ENCODE data around the gene OR52D1. TPM values are rescaled to one million over a fixed set of nuclear protein-coding genes. Genes with fewer than 3 reads are reported as not detected.

The OR52D1 gene
- total RNA-seq, 1 experiment from 2014 or later, result not detected

GRCh38 chr11:5460983-5461621 is 27.4 kb upstream of the OR52D1 start:
- Histone ChIP-seq H3K4me1 (ENCODE audit: control insufficient read depth in 1 of 2, insufficient read depth in 2 of 2, low read length in 2 of 2) (peaks cover 0 to 64% of the 10 kb centered on the region in 2 experiments; a peak in 2 of 4 replicates), H3K27me3 (ENCODE audit: insufficient read depth, low read length) (no peaks in the 10 kb centered on the region), H3K79me2 (ENCODE audit: insufficient read depth, low read length) (peaks cover 85% of the 10 kb centered on the region), H3K4me2 (ENCODE audit: low read length) (no peak overlapping the region), H3K36me3 (ENCODE audit: control insufficient read depth in 1 of 2, insufficient read depth in 2 of 2, low read length in 2 of 2) (peaks cover 2 to 71% of the 10 kb centered on the region in 2 experiments; a peak in 3 of 4 replicates), H4K20me1 (ENCODE audit: insufficient read depth) (peaks cover 49% of the 10 kb centered on the region; the same call in 1 of the 2 replicates), H2AFZ (ENCODE audit: low read depth, low read length, poor library complexity, severe bottlenecking) (no peak overlapping the region), H3K9me2 (ENCODE audit: insufficient read depth) (no peaks in the 10 kb centered on the region), H3K9ac (ENCODE audit: low read length) (no peak overlapping the region), H3K27ac (ENCODE audit: low read depth, low read length) (peak overlapping the region; percentile 21), H3K9me3 (ENCODE audit: control insufficient read depth in 1 of 2, insufficient read depth in 1 of 2, low read depth in 1 of 2, low read length in 2 of 2) (no peaks in the 10 kb centered on the region), H3K4me3 (replicated peaks in 1 of 2; ENCODE audit: low read depth in 1 of 2, low read length in 2 of 2) (no peak overlapping the region)
- intact Hi-C loops (cut with micrococcal nuclease), result no loop called here
- peak; percentile 30 for ATAC-seq
- ChIA-PET POLR2A (no interaction called here), RAD21 (ENCODE audit: low non-redundant PET in 1 of 2, low total read pairs in 2 of 2, uncharacterized antibody in 2 of 2, unreplicated experiment in 2 of 2) (no interaction called here), CTCF (no interaction called here)
- no peak for DNase-seq (ENCODE audit: low read depth, low spot score)
- TF ChIP-seq ZNF274 (IDR thresholded peaks at IDR 0.05; ENCODE audit: low read depth, low read length) (no peak), ZFX (IDR thresholded peaks at IDR 0.05) (no peak), REST (IDR thresholded peaks at IDR 0.05; ENCODE audit: low read depth) (no peak), ZBTB33 (IDR thresholded peaks at IDR 0.05; ENCODE audit: extremely low read depth, insufficient replicate concordance, low read length) (no peak), SIN3A (IDR thresholded peaks at IDR 0.05; ENCODE audit: low read depth) (no peak), ELF1 (IDR thresholded peaks at IDR 0.05; ENCODE audit: borderline replicate concordance, low read depth) (no peak), JUND (IDR thresholded peaks at IDR 0.05) (no peak), TCF7L2 (IDR thresholded peaks at IDR 0.05; ENCODE audit: borderline replicate concordance, extremely low read depth, insufficient read depth, insufficient read length) (no peak), CBX3 (IDR thresholded peaks at IDR 0.05; ENCODE audit: low read depth) (no peak), SRF (IDR thresholded peaks at IDR 0.05; ENCODE audit: low read depth) (no peak), FOSL1 (IDR thresholded peaks at IDR 0.05; ENCODE audit: low read depth) (no peak), CEBPB (IDR thresholded peaks at IDR 0.05; ENCODE audit: low read depth) (no peak), EGR1 (IDR thresholded peaks at IDR 0.05; ENCODE audit: low read depth) (no peak), EZH2 (IDR thresholded peaks at IDR 0.05) (no peak), EZH2phosphoT487 (IDR thresholded peaks at IDR 0.05; ENCODE audit: borderline replicate concordance) (no peak), SP1 (IDR thresholded peaks at IDR 0.05; ENCODE audit: low read depth) (no peak), MAX (IDR thresholded peaks at IDR 0.05) (no peak), YY1 (IDR thresholded peaks at IDR 0.05; ENCODE audit: extremely low read depth, insufficient replicate concordance, low read depth, low read length) (no peak)
- no TSS peak for BruUV-seq (replicated peaks)

Measured in HCT116 (cell line).